ENCODE results near the gene AP2B1.
"Not testable (repeated sequence)": the region's sequence is repeated elsewhere in the genome, so short reads cannot be mapped to it uniquely, and the experiment has no call there.

AP2B1 gene

DNA sequence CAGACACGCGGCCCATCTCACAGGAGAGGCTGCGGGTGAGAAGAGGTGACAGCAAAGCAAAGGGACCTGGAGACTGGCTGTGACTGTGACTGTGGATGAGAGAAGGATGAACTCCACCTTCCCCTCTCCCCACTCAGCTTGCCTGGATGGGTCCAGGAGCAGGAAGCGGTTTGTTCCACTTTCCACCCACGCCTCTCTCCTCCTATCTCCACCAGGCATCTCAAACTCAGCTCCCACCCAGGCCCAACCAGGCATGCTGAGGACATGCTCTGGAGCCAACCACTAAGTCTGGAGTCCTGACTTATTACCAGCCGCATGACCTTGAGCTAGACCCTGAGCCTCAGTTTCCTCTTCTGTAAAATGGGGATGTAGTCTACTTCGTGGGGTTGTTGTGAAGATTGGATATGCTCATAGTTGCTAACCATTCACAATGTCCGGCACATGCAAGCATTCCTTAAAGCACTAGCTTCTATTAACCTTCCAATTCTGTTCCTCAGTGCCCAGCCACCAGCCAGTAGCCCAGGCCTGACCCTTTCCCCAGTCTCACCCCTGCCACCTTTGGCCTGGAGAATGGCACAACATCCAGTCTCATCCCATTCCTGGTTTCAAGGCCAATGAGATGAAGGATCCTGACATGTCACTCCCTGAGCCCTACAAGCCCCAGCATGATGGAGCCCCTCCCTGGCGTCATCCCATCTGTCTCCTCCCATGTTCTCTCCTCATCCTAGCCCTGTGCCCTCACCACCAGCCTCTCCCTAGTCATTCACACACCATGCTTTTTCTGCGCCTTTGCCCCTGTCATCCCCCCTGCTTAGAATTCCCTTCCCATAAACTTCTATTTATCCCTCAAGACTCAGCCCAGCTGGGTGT, 163.6 kb downstream of the AP2B1 start:
- no peak for DNase-seq

- not testable (repeated sequence) for DNase-seq
Measured at GRCh38 chr17:35751541-35751940, 164.4 kb downstream of the AP2B1 start.

- DNase-seq, result no peak
Measured at GRCh38 chr17:35752471-35752870, 165.3 kb downstream of the AP2B1 start.

DNA sequence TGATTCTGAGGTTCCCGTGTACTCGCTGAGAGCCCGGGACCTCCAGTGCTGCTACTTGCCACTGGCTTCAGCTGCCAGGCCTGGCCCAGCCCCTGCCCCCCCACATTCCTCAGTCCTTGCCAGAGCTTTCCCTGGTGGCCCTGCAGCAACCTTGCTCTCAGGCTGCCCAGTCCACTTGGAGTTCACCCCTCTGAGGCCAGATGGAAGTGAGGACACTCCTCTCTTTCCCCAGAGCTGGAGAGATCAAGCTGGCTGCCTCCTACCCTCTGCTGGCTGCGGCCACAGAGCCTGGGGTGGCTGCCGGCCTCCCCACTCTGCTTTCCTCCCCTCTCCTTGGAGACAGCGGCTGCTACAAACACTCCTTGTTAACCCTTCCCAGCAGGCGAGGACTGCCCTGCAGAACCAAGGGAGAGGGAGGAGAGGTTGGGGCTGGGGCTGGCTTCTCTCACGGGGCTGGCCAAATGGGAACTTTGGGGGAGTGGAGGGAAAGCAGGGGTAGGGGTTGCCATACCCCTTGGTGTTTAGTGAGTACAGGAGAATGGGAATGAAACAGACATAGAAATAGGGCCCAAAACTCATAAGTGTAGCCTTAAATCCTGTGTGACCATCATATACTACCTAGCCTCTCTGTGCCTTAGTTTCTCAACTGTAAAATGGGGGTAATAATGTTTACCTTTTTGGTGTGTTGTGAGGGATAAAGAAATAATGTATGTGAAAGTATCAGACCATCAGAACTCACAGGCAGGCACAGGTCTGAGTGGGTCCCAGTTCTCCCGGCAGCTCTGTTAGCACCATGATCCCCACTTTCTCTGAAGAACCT, 166.0 kb downstream of the AP2B1 start, which contains the start of gene GAS2L2:
Gene GAS2L2 (minus strand): TSS at position 295 of the 820 bp plus-strand sequence. CDS start 389 bp downstream, outside the sequence.
- DNase-seq, result no peak

DNA sequence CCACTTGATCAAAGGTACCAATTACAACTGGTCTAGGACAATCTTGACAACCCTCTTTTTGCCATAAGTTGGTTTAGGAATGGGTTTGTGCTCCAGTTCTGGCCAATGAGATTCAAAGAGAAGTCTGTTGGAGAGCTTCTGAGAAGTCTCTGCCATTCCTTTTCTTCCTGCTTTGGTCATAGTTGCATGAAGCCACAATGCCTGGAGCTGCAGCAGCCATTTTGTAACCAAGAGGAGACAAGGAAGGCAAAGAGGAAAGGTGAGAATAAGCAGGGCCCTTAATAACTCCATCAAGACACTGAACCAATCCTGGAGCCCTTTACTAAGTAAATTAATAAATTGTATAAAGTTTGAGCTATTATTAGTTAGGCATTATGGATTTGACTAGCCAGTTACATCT, 170.1 kb downstream of the AP2B1 start:
- no peak for DNase-seq

GRCh38 chr17:35760587-35760986, 173.5 kb downstream of the AP2B1 start, which contains the start of gene C17orf50:
C17orf50 (plus strand) TSS chr17:35760887; CDS start chr17:35760942, 55 bp downstream.
- no peak for DNase-seq

DNA sequence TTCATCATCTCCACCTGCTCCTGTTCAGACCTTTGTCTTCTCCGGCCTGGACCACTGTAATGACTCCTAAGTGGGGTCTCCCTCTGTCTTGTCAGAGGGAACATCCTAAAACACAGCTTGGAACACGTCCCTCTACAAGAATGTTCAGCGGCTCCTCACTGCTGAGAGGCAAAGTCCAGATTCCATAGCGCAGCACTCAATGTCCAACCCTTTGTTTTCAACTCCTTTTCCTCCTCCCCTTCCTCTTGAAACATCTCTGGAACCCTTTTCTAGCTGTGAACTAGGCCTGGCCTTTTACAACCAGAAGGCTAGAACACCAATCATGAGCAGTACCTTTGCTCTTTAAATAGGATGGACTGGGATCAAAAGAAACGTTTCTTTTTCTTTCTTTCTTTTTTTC, 174.5 kb downstream of the AP2B1 start:
- no peak for DNase-seq

- no peak for DNase-seq
Measured at GRCh38 chr17:35763767-35764122, 176.6 kb downstream of the AP2B1 start.

GRCh38 chr17:35764123-35764991, 177.2 kb downstream of the AP2B1 start:
- DNase-seq, result peak; percentile 76

DNA sequence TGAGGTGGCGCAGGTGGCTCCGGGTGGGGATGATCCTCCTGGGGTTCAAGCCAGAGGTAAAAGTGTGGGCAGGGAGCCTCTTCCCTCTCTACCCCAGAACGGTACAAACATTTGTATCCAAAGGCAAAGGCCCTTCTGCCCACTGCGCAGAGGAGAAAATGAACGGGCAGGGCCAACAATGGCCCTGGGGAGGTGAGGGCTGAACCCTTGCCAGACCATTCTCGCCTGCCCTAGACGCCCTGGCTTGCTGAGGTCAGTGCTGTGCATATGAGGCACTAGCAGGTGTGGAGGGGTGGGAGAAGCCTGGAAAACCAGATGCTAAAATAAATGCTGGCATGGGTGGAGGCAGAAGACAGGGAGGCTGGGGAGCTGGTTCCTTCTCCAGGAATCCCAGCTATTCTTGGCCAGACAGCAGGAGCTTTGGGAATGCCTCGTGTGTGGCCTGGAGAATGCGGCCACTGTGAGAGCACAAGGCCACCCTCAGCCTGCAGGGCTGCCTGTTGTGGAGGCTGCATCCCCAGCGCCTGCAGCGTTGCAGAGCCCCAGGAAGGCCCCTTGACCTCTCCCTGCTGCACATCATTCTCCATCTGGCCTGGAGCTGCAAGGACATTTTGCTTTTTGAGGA, 178.1 kb downstream of the AP2B1 start:
- DNase-seq, result no peak

- no peak for DNase-seq
Measured at GRCh38 chr17:35765756-35766488, 178.8 kb downstream of the AP2B1 start.

- DNase-seq, result no peak
Measured at GRCh38 chr17:35766489-35766877, 179.4 kb downstream of the AP2B1 start.

DNA sequence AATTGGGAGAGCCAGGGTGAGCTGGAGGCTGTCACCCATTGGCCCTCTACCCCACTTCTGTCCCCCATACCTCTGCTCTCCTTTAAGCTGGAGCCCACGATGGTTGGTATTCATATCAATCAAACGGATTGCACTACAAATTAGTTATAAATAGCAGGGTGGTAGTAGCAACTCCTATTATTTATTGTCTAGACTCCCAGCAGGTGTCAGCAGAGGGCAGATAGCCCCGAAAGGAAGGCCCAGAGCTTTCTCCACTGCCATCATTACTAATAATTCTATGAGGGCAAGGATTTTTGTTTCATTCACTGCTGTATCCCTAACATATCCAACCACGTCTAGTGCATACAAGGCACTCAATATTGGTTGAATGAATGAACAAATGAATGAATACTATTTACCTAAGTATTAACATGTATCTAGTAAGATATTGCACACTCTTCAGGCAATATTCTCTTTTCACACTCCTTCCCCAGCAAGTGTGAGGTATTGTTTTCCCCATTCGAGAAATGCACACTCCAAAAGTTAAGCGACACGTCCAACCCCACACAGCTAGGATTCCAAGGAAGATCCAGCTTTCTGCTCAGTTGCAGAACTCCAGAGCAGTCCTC, 179.9 kb downstream of the AP2B1 start:
- DNase-seq, result peak; percentile 45

DNA sequence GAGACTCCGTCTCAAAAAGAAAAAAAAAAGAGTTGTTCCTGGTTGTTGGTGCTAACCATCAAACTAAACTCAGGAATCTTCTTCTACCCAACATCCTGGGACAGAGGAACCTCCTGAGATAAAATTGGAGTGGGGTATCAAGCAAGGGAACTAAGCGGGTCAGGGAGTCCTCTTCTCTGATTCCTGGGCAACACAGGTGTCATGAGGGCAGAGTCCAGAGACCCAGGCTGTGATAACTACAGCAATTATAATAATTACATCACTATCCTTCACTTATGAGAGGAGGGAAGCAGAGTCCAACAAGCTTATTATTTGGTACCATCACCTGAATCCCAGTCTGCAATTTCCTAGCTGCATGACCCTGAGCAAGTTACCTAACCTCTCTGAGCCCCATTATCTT, 181.7 kb downstream of the AP2B1 start:
- no peak for DNase-seq

DNA sequence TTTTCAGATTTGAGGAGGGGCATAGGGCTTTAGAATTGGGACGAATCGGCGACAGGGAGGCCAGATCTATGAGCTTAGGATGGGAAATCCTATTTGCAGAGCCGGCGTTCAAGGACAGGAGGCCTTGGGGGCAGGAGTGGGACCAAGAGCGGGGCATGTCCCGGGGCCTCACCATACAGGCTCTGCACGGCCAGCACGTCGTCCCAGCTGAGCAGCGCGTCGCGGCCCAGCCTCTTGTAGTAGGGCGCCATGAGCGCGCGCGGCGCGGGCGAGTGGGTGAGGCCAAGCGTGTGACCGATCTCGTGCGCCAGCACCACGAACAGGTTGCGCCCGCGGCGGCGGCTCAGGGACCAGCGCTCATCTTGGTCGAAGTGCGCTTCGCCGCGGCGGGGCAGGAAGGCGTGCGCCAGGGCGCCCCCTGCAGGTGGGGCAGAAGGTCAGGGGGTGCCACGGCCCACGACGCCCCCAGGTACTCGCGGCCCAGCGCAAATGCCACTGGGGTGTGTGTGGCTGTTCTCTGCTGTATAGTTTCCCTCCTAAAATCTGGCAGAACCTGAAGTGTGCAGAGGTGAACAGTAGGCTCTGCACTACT, 182.9 kb downstream of the AP2B1 start:
- DNase-seq, result no peak

GRCh38 chr17:35773129-35773528, 186.0 kb downstream of the AP2B1 start:
- DNase-seq, result no peak

GRCh38 chr17:35773679-35774425, 186.7 kb downstream of the AP2B1 start:
- DNase-seq, result no peak

DNA sequence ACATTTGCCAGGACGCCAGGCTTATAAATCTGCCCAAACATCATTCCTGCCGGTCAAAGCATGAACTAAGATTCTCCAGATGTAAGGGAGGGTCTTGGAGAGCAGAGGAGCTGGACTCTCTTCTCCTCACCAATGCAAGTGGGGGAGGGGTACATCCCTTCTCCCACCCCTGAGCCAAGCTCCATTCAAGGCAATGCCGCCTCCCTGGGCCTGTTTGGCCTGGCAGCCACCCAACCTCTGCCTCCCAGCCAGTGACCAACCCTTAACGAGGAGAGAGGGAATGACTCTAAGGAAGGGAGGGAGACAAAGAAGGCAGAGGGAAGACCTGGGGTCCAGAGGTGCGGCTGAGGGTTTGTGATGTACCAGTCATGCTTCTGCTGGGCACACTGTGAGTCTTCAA, 187.4 kb downstream of the AP2B1 start:
- peak; percentile 43 for DNase-seq

DNA sequence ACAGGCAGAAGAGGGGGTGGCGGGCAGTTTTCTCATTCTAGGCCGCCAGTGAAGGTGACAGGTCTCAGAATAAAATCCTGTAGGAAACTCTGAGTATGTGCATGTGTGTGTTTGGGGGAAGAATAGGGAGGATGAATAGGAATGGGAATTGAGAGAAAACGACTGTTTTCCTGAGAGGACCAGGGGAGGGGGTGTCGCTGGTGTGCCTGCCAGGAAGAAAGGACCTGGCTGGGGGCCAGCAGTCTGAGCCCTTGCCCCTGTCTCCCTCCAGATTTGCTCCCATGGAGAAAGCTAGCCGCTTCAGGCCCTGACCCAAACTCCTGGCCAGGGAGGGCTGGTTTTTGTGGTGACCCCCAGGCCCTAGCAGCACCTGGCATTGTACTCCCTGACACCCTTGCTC, 187.9 kb downstream of the AP2B1 start:
- DNase-seq, result no peak

DNA sequence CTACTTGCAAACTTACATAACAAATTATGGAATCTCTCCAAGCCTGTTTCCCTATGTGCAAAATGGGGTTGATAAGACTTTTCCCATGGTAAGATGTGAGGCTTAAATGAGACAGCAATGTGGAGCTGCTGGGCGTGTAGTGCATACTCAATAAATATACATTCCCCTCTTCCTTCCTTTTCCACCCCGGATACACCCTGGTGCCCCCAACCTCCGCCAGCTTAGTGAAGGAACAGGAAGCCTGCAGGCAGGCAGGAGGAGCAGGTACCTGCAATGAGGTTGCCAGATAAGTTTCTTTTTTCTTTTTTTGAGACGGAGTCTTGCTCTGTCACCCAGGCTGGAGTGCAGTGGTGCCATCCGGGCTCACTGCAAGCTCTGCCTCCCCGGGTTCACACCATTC, 188.5 kb downstream of the AP2B1 start:
- no peak for DNase-seq
